GM18519 (cell line): ENCODE data around the gene TREML4.

Experiments used
- ATAC-seq: cut with Tn5 transposase; IDR thresholded peaks from one replicate; pipeline ENCODE4 v1.9.1; 2021; ENCODE audit warnings: mild to moderate bottlenecking, moderate library complexity; ENCODE audit not compliant: unreplicated experiment, low FRiP score

Gene TREML4

DNA sequence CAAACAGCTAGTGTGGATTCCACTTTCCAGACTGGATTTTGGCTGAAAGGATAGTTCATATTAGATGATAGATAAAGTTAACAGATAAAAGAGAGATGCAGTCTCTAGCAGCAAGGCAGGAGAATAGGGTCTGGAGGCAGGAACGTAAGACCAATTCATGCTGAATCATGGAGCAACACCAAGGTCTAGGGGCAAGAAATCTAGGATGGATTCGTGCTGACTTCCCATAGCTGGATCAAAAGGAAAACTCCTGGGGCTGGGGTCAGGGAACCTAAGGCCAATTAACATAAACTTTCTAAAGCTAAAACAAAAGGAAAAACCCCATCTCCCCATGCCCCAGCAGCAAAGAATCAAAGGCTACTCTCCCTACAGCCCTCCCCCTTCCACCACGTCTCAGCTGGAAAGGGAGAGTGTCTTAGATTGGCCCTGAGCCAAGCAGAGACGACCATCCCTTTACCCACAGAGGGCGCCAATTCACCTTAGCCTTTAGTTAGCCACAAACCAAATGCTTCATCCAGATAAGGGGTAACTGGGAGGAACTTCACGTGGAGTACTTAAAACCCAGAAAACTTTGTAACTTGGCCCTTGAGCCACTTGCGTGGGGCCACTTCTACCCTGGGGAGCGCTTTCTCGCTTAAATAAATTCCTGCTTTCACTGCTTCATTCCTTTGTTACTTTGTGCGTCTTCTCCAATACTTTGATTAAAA is 50.7 kb downstream of the TREML4 start:
- ATAC-seq: no peak

DNA sequence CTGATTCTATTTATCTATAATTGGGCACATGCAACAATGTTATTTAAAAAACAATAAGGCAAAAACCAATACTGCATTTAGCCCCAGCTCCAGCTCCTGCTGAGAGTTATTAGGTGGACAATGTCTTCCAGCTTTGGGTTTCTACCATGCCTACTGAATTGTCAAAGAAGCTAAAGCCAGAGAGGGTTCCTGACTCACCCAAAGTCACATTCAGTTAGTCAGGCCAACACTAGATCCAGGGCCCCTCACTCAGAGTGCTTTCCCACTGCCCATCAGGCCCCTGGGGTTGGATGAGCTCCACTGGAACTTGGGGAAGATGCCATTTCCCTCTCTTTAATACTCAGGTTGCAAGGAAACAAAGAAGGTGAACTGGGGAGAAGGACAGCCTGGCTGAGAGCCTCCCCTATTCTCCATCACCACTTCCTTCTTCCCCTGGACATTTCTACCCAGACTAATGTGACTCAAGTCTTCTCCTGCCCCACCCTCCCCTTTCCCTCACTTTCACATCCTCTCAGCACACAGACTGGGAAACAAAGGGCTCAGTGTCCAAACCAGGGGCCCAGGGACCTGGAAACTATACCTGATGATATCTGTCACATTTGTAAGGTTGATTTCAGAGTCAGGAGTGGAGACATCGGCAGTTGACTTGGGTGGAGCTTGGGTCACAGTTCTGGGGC is 52.4 kb downstream of the TREML4 start:
- ATAC-seq: no peak

DNA sequence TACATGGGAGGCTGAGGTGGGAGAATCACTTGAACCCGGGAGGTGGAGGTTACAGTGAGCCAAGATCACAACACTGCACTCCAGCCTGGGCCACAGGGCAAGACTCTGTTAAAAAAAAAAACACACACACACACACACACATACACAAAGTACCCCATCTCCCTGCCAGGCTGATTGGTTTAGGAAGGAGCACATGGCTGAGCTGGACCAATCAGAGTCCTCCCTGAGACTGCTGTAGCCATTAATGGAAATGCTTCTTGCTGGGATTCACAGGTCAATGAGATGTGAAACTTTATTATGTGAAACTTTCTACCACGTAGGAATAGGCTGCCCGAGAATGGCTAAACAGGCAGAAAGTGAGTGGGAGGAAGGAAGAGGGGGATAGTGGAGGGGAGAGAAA is 55.5 kb downstream of the TREML4 start:
- ATAC-seq: no peak

DNA sequence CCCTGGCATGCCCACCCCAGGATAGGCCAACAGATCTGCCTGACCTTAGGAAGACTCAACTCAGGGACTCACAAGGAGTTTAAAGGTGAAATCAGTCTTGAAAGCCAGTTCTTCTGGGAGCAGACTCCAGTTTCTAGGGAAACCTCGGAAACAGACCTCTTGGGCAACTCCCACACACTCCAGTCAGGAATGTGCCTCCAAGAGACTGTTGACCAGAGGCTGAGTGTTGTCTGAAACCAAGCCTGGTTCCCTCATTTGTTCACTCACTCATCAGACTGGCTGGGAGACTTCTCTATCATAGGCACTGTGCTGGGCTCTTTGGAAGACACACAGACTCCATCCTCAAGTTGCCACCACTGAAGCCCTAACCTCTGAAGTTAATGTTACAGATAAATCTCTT is 56.6 kb downstream of the TREML4 start:
- ATAC-seq: no peak

DNA sequence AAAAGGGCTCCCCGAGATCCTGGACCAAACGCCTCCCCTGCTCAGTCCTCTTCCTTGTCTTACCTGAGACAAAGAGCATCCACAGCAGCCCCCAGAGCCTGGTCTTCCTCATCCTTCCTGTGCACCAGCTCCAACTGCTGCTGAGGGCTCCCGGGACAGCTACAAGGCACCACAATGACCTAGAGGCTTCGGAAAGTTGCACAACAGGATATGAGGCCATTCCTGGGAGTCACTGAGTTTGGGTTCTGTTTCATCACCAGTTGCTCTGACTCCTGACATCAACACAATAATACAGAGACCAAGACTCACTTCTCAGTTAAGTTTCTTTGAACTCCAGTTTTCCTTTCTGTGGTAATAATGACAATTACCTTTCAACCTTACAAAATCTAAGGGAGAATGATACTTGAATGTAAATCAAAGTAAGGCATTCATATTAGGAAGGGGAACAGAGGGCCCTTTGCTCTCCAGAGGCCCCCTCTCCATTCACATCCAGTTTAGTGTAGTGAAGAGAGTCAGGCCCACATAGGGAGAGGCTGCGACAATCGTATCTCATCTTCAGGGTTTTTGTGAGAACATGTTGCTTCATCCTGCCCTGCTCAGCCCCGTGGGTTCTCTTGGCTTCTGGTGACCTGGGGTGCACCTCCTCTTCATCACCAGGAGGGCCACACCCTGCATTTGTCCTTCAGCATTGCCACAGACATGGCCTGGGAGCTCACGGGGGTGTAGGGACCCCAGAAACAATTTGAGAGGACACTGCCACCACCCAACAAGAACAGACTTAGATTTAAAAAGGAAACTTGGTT is 58.6 kb downstream of the TREML4 start, which contains the start of gene TREM1:
TREM1 (minus strand) TSS at position 139 of the 803 bp plus-strand sequence; CDS start at position 112, 27 bp downstream.
- no peak for ATAC-seq

DNA sequence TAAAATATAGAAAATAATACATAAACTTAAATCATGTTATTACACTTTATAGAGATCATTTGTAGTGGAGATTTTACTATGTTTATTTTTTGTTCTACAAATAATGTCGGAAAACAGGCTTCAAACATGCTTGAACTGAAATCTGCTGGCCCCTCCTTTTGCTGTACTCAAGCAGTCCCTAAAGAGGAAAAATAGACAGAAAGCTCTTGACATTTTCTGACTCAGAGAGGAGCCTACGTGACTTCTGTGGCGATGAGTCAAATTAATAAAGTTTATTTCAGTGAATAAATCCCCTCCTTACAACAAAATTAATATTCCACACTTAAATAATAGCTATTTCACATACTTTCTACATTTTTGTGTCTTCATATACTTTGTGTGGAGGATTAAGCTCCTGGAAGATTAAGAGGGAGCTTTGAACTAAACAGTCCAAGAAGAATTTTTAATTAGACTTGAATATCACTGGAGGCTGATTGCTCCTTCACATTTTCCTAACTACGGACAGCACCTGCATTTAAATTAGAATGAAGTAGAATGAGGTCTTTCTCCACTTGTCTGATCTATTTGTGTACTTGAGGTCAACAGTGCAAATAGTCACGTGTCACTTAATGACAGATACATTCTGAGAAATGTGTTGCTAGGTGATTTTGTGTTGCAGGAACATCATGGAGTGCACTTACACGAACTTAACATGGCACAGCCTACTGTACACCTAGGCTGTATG is 60.0 kb downstream of the TREML4 start:
- peak; percentile 66 for ATAC-seq
